RKO (cell line): ENCODE data around the gene BSND.

Experiments used
- DNase-seq: peaks from one replicate; pipeline ENCODE4 v3.0.0-alpha.2; 2016; ENCODE audit warnings: low spot score

BSND gene

GRCh38 chr1:55048453-55049270, 49.9 kb downstream of the BSND start:
- no peak for DNase-seq

- no peak for DNase-seq
Observed at GRCh38 chr1:55049271-55049913, 50.7 kb downstream of the BSND start.

GRCh38 chr1:55049914-55050278, 51.2 kb downstream of the BSND start:
- no peak for DNase-seq

- no peak for DNase-seq
Observed at GRCh38 chr1:55050283-55050682, 51.5 kb downstream of the BSND start.

GRCh38 chr1:55051169-55051568, 52.4 kb downstream of the BSND start:
- DNase-seq, result no peak

- no peak for DNase-seq
Observed at GRCh38 chr1:55051621-55052020, 52.9 kb downstream of the BSND start.

- no peak for DNase-seq
Observed at GRCh38 chr1:55052221-55053142, 53.7 kb downstream of the BSND start.

- no peak for DNase-seq
Observed at GRCh38 chr1:55053265-55053954, 54.7 kb downstream of the BSND start.

- DNase-seq, result no peak
Observed at GRCh38 chr1:55054396-55054795, 55.7 kb downstream of the BSND start.

- DNase-seq, result no peak
Observed at GRCh38 chr1:55055084-55055882, 56.5 kb downstream of the BSND start.

- DNase-seq, result no peak
Observed at GRCh38 chr1:55055951-55056631, 57.4 kb downstream of the BSND start.

GRCh38 chr1:55056632-55056992, 57.9 kb downstream of the BSND start:
- no peak for DNase-seq

GRCh38 chr1:55057270-55057955, 58.7 kb downstream of the BSND start:
- no peak for DNase-seq

- DNase-seq, result no peak
Observed at GRCh38 chr1:55057956-55058298, 59.2 kb downstream of the BSND start.

GRCh38 chr1:55059302-55060132, 60.8 kb downstream of the BSND start:
- DNase-seq, result no peak

GRCh38 chr1:55060133-55060999, 61.6 kb downstream of the BSND start:
- no peak for DNase-seq

- DNase-seq, result no peak
Observed at GRCh38 chr1:55061000-55061705, 62.4 kb downstream of the BSND start.
